Keratinocyte (primary cell): ENCODE data around the gene KLC3.

ENCODE experiments used
- CTCF ChIP-seq, 3 experiments: IDR thresholded peaks in 1 of 3; conservative IDR thresholded peaks in 1 of 3; optimal IDR thresholded peaks in 1 of 3; 2 replicates in 2 of 3; 3 replicates in 1 of 3; pipeline versions ENCODE3 to v1.5.1; 2011; ENCODE audit warnings: low read length in 3 of 3, mild to moderate bottlenecking in 3 of 3, moderate library complexity in 2 of 3, control low read depth in 1 of 3, inconsistent platforms in 1 of 3; ENCODE audit not compliant: insufficient read depth in 2 of 3; ENCODE audit errors: extremely low read depth in 1 of 3
- EZH2 ChIP-seq: IDR thresholded peaks from one replicate; pipeline ENCODE4 v1.6.1; 2012; ENCODE audit warnings: inconsistent platforms, mild to moderate bottlenecking, low read length, moderate library complexity

- TF ChIP-seq CTCF (optimal IDR thresholded peaks at IDR 0.05 in 1 of 3, IDR thresholded peaks at IDR 0.05 in 1 of 3, conservative IDR thresholded peaks at IDR 0.05 in 1 of 3; ENCODE audit: extremely low read depth in 1 of 3, insufficient read depth in 2 of 3, low read length in 3 of 3) = no peak
- no peak for TF ChIP-seq EZH2
These were observed 25.2 kb upstream of the KLC3 start for GRCh38 chr19:45315304-45315703.
